HepG2 (cell line): ENCODE data around the gene TMC2. TPM values are rescaled to one million over a fixed set of nuclear protein-coding genes. Genes with fewer than 3 reads are reported as not detected.

ENCODE experiments used
- AKAP8 ChIP-seq: sonication (generic); formaldehyde crosslinking; IDR thresholded peaks from 2 replicates; pipeline ENCODE4 v1.5.1; 2020; ENCODE audit warnings: mild to moderate bottlenecking, missing genetic modification reagents
- CHD2 ChIP-seq: IDR thresholded peaks from 2 replicates; pipeline ENCODE4 v1.6.1; 2011; ENCODE audit warnings: low read depth, low read length, improper control_type of control experiment
- DNMT1 ChIP-seq: sonication (generic); formaldehyde crosslinking; IDR thresholded peaks from 2 replicates; pipeline ENCODE4 v1.5.1; 2020; ENCODE audit warnings: mild to moderate bottlenecking, missing genetic modification reagents
- GLI4 ChIP-seq: sonication (generic); formaldehyde crosslinking; IDR thresholded peaks from 2 replicates; pipeline ENCODE4 v1.5.1; 2020; ENCODE audit warnings: missing genetic modification reagents, mild to moderate bottlenecking, moderate library complexity, borderline replicate concordance
- GTF3A ChIP-seq: sonication (generic); formaldehyde crosslinking; conservative IDR thresholded peaks from 2 replicates; pipeline ENCODE4 v1.4.0; 2020; ENCODE audit warnings: mild to moderate bottlenecking, missing genetic modification reagents
- KDM5B ChIP-seq: sonication (generic); formaldehyde crosslinking; IDR thresholded peaks from 2 replicates; pipeline ENCODE4 v1.4.0; 2020; ENCODE audit warnings: missing genetic modification reagents, mild to moderate bottlenecking, borderline replicate concordance
- NR2F1 ChIP-seq, 2 experiments: fragments of 450-650 bp in 1 of 2; formaldehyde crosslinking in 1 of 2; IDR thresholded peaks; 2 replicates each; pipeline versions ENCODE4 v1.5.0 to v1.6.1; 2016 to 2020; ENCODE audit warnings: mild to moderate bottlenecking in 1 of 2, missing compliant biosample characterization in 1 of 2, missing genetic modification reagents in 1 of 2, moderate library complexity in 1 of 2
- POLR2AphosphoS5 ChIP-seq: IDR thresholded peaks from 2 replicates; pipeline ENCODE4 v1.6.1; 2012; ENCODE audit warnings: low read depth, low read length
- SMARCE1 ChIP-seq: fragments of 450-650 bp; IDR thresholded peaks from 2 replicates; pipeline ENCODE4 v1.6.1; 2017; ENCODE audit warnings: borderline replicate concordance
- SNAPC5 ChIP-seq: sonication (generic); formaldehyde crosslinking; IDR thresholded peaks from 2 replicates; pipeline ENCODE4 v1.8.1; 2023; ENCODE audit warnings: mild to moderate bottlenecking, missing genetic modification reagents, borderline replicate concordance
- SRSF1 ChIP-seq: fragments of 200-400 bp; formaldehyde crosslinking; optimal IDR thresholded peaks from 2 replicates; pipeline ENCODE3; 2017; ENCODE audit warnings: mild to moderate bottlenecking, low read depth, low read length, moderate library complexity
- ZEB1 ChIP-seq: IDR thresholded peaks from 2 replicates; pipeline ENCODE4 v1.6.1; 2012; ENCODE audit warnings: mild to moderate bottlenecking, low read depth, inconsistent platforms; ENCODE audit not compliant: insufficient replicate concordance
- ZKSCAN5 ChIP-seq: sonication (generic); formaldehyde crosslinking; IDR thresholded peaks from 2 replicates; pipeline ENCODE4 v1.5.1; 2020; ENCODE audit warnings: mild to moderate bottlenecking, missing genetic modification reagents
- ZMAT3 ChIP-seq: sonication (generic); formaldehyde crosslinking; conservative IDR thresholded peaks from 2 replicates; pipeline ENCODE4 v1.7.0; 2021; ENCODE audit warnings: missing genetic modification reagents
- ZNF276 ChIP-seq: sonication (generic); formaldehyde crosslinking; IDR thresholded peaks from 2 replicates; pipeline ENCODE4 v1.4.0; 2020; ENCODE audit warnings: mild to moderate bottlenecking, low read depth, missing genetic modification reagents
- ZNF496 ChIP-seq: sonication (generic); formaldehyde crosslinking; IDR thresholded peaks from 2 replicates; pipeline ENCODE4 v1.8.1; 2023; ENCODE audit warnings: mild to moderate bottlenecking, moderate library complexity, missing genetic modification reagents; ENCODE audit not compliant: insufficient replicate concordance
- ZNF709 ChIP-seq: sonication (generic); formaldehyde crosslinking; IDR thresholded peaks from 2 replicates; pipeline ENCODE4 v1.5.0; 2020; ENCODE audit warnings: mild to moderate bottlenecking, missing genetic modification reagents
- ZNF747 ChIP-seq: sonication (generic); formaldehyde crosslinking; IDR thresholded peaks from 2 replicates; pipeline ENCODE4 v1.8.1; 2023; ENCODE audit warnings: missing genetic modification reagents, mild to moderate bottlenecking, borderline replicate concordance
- ZNF772 ChIP-seq: sonication (generic); formaldehyde crosslinking; IDR thresholded peaks from 2 replicates; pipeline ENCODE4 v1.5.0; 2020; ENCODE audit warnings: mild to moderate bottlenecking, missing genetic modification reagents
- ZNF780A ChIP-seq: sonication (generic); formaldehyde crosslinking; IDR thresholded peaks from 2 replicates; pipeline ENCODE4 v1.8.0; 2022; ENCODE audit warnings: mild to moderate bottlenecking, missing genetic modification reagents, moderate library complexity
- ZNF781 ChIP-seq: sonication (generic); formaldehyde crosslinking; IDR thresholded peaks from 2 replicates; pipeline ENCODE4 v1.5.1; 2020; ENCODE audit warnings: borderline replicate concordance, mild to moderate bottlenecking, missing genetic modification reagents; ENCODE audit errors: not compliant biosample characterization
- polyA plus RNA-seq, 8 experiments: library from polyadenylated mRNA; depleted of rRNA in 3 of 8; stranded (reverse) in 7 of 8; unstranded in 1 of 8; fragments of >200 nt; fragmentation: Illumina TruSeq in 4 of 8; extraction: Trizol in 4 of 8; gene quantifications; 2 replicates each; pipeline versions ENCODE4 v1.2.1 to v1.2.3, GENCODE V29; 2011 to 2016; ENCODE audit warnings: low read depth in 4 of 8, missing spikeins in 1 of 8, mixed read lengths in 1 of 8; ENCODE audit not compliant: insufficient read depth in 1 of 8
- total RNA-seq, 5 experiments: library from RNA; depleted of rRNA; stranded (reverse); fragments of >200 nt; fragmentation: Illumina TruSeq; extraction: Trizol; gene quantifications; 2 replicates each; pipeline ENCODE4 v1.2.3, GENCODE V29; 2016; ENCODE audit warnings: low read depth in 1 of 5
- TF ChIP-seq, protein P1 (sequence below): sonication (generic); formaldehyde crosslinking; IDR thresholded peaks from 2 replicates; pipeline ENCODE4 v1.5.0; 2020; ENCODE audit warnings: missing genetic modification reagents
- TF ChIP-seq, protein P2 (sequence below): IDR thresholded peaks from 2 replicates; pipeline ENCODE4 v1.6.1; 2016

Gene TMC2
- total and polyA plus RNA-seq, 2 of the 13 experiments (the other 11 are each of a cell fraction or from before 2014, with no cell fraction given) = not detected

DNA sequence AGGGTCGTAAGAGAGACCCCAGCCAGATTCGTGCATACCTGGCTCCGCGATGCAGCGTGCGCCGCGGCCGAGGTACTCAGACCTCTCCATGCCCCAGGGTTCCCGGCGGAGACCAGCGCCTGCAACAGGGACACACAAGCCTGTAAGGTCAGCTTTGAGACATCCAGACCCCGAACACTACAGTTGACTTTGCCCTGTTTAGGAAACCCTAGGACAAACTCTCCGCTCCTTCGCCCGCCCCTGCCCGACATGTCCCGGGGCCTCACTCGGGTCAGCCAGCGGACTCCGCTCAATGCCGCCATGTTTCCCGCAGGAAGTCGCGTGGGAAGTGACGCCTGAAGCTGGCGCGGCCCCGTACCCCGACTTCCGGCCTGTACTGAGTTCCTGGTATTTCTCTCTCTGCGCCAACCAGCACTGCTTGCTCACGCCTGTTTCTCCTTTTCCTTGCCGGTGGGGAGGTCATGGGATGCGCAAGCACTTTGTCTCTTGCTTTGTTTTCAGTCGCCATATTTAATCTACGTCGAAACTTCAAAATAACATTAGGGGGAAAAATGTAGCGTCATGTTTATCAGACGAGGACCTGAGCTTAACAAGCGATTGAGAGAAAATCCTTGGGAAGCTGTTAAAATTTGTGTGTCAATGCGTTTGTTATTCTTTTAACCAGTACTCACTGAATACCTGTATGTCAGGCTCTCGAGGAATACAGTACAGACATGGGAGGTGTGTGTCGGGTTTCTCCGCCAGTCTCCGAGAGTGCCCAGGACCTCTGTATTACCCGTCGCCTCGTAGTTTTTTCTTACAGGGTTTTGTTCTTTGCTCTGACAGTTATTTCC is 127.7 kb downstream of the TMC2 start, which contains the start of gene IDH3B (continued):
- TF ChIP-seq, protein P1, sequence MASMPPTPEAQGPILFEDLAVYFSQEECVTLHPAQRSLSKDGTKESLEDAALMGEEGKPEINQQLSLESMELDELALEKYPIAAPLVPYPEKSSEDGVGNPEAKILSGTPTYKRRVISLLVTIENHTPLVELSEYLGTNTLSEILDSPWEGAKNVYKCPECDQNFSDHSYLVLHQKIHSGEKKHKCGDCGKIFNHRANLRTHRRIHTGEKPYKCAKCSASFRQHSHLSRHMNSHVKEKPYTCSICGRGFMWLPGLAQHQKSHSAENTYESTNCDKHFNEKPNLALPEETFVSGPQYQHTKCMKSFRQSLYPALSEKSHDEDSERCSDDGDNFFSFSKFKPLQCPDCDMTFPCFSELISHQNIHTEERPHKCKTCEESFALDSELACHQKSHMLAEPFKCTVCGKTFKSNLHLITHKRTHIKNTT = 0 out of 2 replicates have a peak, but pooled peaks have one; percentile 86
- TF ChIP-seq AKAP8 (CRISPR knock-in tag) = peak; percentile 97
- peak; percentile 95 for TF ChIP-seq ZMAT3 (CRISPR knock-in tag)
- TF ChIP-seq SMARCE1 = no peak
- peak; percentile 75; the same call in 1 of the 2 replicates for TF ChIP-seq GTF3A (CRISPR knock-in tag)
- no peak for TF ChIP-seq NR2F1 (CRISPR knock-in tag; IDR thresholded peaks at IDR 0.05)
- peak; percentile 65 for TF ChIP-seq ZEB1
- peak; percentile 66; the same call in 1 of the 2 replicates for TF ChIP-seq CHD2
- peak; percentile 99 for TF ChIP-seq POLR2AphosphoS5
- peak; percentile 85 for TF ChIP-seq DNMT1 (CRISPR knock-in tag)
- TF ChIP-seq SRSF1 = peak; percentile 95
- peak; percentile 82 for TF ChIP-seq ZNF747 (CRISPR knock-in tag)
- TF ChIP-seq ZNF781 (CRISPR knock-in tag) = peak; percentile 91
- TF ChIP-seq GLI4 (CRISPR knock-in tag) = 0 out of 2 replicates have a peak, but pooled peaks have one; percentile 96
- TF ChIP-seq ZNF709 (CRISPR knock-in tag) = peak; percentile 91
- TF ChIP-seq, protein P2, sequence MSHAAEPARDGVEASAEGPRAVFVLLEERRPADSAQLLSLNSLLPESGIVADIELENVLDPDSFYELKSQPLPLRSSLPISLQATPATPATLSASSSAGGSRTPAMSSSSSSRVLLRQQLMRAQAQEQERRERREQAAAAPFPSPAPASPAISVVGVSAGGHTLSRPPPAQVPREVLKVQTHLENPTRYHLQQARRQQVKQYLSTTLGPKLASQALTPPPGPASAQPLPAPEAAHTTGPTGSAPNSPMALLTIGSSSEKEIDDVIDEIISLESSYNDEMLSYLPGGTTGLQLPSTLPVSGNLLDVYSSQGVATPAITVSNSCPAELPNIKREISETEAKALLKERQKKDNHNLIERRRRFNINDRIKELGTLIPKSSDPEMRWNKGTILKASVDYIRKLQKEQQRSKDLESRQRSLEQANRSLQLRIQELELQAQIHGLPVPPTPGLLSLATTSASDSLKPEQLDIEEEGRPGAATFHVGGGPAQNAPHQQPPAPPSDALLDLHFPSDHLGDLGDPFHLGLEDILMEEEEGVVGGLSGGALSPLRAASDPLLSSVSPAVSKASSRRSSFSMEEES (CRISPR knock-in tag) = peak; percentile 84
- TF ChIP-seq ZKSCAN5 (CRISPR knock-in tag) = 0 out of 2 replicates have a peak, but pooled peaks have one; percentile 8
- TF ChIP-seq ZNF496 (CRISPR knock-in tag) = no peak
- peak; percentile 69; the same call in 1 of the 2 replicates for TF ChIP-seq ZNF772 (CRISPR knock-in tag)
- TF ChIP-seq SNAPC5 (CRISPR knock-in tag) = peak; percentile 88
- peak; percentile 95 for TF ChIP-seq KDM5B (CRISPR knock-in tag)
- TF ChIP-seq ZNF780A (CRISPR knock-in tag) = peak; percentile 52; the same call in 1 of the 2 replicates
- peak; percentile 54; the same call in 1 of the 2 replicates for TF ChIP-seq ZNF276 (CRISPR knock-in tag)
